Activated CD8-positive, alpha-beta memory T cell treated with anti-CD3 and anti-CD28 coated beads for 4 hours (primary cell): ENCODE results near the gene CASP7.
"Not testable (repeated sequence)": the region's sequence is repeated elsewhere in the genome, so short reads cannot be mapped to it uniquely, and the experiment has no call there.

Experiments
- DNase-seq, 2 donors: peaks; one replicate each; pipeline ENCODE4 v3.0.0-alpha.2; 2020; ENCODE audit warnings: low read depth in 2 of 2

CASP7 gene

DNA sequence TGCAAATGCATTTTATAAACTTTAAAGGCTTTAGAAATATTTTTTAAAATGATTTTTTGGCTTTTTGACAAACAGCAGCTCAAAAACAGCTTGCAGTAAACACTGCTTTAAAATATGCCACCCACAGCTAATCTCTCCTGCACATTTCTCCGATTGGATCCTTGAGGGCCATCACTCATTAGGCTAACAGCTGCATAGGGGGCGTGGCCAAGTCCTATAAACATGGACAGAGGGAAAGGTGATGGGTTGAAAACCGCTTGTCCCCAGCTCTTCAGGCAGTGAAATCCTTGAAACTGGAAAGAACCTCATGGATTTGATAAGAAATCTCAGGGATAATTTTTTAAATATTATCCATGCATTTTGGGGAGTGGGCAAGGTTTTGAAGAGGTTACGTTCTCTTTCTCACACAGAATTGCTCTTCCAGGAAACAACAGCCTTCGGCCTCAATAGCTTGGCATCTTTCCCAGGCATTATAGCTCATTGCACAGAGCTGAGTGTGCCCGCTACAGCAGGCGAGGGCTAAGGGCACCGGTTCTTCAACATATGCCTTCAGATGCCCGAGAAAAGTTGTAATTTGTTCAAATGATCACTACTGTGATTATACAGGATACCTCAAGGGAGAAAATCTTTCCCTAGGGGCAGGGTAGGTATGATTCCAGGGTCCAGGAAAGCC, 73.4 kb downstream of the CASP7 start:
- DNase-seq = no peak

DNA sequence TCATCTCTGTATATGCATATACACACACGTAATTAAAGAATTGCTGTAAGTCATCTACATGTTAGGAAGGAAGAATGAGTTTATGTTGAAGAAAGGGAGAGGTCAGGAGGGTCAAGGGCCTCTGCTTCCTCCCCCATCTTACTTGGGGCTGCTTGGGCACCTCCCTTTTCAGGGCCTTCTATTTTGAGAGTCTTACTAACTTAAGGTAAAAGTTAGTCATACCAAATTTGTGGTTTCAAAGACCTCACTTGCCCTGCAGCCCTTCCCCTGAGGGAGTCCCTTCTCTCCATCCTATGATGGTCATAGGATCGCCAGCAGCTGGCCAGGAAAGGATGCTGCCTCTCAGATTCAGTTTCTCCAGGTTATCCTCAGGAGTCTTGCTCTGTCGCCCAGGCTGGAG, 74.4 kb downstream of the CASP7 start:
- DNase-seq = no peak

DNA sequence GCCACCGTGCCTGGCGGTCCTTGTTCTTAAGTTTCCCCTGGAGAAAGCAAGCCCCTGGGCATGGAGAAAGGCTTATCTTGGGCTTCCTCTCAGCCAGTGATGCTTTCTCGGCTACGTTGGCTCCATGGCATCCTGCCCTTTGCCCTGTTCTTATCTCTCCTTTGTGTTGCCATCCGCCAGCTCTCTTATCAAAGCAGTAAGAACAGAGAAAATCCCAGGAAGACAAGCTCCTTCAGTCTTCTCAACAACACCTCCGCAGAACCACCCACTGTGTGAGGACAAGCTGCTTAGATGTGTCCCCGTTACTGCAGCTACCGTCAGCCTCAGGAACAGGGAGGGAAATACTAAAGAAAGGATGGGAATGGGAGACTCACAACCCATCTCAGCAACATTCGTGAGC, 75.1 kb downstream of the CASP7 start:
- no peak for DNase-seq

DNA sequence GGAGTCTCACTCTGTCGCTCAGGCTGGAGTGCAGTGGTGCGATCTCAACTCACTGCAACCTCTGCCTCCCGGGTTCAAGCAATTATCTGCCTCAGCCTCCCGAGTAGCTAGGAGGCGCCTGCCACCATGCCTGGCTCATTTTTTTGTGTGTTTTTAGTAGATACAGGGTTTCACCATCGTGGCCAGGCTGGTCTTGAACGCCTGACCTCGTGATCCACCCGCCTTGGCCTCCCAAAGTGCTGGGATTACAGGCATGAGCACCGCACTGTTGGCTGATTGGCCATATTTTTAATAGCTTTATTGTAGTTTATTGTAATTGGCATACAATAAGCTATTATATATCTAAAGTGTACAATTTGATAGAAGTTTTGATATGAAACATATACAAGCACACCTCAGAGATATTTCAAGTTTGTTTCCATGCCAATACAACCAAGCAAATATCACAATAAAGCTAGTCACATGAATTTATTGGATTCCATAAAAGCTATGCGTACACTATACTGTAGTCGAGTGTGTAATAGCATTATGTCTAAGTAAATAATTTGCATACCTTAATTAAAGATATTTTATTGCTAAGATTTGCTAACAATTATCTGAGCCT, 77.3 kb downstream of the CASP7 start:
- DNase-seq = no peak

DNA sequence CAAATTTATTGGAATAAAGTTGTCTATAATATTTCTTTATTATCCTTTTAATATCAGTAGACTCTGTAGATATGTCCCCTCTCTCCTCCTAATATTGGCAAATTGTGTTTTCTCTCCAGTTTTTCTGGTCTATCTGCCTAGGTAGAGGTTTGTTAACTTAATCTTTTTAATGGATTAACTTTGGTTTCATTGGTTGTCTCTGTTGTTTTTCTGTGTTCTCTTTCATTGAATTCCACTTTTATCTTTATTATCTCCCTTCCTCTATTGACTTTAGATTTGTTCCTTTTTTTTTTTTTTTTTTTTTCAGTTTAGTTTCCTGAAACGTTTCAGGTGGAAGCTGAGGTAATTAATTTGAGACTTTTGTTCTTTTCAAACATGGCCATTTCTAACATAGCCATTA, 82.4 kb downstream of the CASP7 start:
- no peak for DNase-seq

DNA sequence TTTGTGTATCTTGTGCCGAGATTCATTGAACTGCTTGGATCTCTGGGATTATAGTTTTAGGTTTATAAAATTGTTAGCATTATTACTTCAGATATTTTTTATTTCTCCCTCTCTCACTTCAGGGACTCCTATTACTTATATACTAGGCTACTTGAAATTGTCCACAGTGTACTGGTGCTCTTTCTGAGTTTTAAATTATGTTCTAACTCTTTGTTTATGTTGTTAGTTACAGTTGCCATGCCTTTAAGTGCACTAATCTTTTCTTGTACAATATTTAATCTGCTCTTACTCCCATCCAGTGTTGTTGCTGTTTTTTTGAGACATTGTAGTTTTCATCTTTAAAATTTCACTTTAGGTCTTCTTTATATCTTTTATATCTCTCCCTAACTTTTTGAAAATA, 84.9 kb downstream of the CASP7 start:
- no peak for DNase-seq

DNA sequence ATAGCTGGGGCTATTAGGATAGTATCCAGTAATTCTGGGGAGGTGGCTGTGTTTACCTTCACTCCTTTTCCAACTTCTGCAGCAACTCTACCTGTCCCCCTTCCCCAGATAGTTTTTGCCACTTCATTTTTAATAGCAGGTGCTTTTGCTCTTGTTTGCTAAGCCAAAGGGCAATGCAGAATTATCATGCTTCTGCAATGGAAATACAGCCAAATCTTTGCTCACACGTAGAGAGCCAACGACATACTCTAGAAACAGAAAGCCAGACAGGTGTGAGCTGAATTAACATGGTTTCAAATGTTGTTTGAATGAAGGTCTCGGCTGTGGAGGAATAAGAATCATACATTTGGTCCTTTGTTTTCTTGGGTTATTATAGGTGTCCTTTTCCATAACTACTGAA, 86.2 kb downstream of the CASP7 start:
- no peak for DNase-seq

DNA sequence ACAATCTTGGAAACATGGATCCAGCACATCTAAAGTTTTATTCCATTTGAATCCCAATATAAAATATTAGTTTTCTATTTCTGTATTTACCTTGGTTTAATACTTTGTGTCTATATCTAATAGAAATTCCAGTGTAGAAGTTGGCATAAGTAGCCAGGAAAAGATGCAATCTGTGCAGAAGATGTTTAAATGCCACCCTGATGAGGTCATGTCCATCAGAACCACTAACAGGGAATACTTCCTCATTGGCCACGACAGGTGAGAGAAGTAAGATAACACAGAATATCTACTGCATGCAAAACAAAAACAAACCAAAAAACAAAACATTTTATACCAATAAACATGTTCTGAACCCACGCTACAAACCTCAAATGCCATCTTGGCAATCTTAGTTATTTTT, 87.5 kb downstream of the CASP7 start:
- DNase-seq = no peak

DNA sequence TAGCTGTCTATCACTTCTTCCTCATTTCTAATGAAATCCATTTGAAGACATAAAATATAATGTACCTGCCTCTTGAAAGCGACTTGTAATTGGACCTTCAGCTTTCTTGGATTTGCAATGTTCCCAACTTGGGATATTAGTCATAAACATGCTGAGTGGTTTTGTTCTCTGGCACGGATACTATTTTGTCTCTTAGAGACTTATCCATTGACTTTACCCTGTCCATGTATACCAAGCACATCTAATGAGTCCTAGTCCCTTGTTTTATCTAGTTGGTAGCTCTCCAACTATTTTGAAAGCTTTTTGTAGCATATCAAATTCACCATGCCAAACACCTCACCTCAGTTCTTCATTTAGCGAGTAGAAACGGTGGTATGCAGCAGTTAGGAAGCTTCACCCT, 90.6 kb downstream of the CASP7 start:
- DNase-seq = no peak

DNA sequence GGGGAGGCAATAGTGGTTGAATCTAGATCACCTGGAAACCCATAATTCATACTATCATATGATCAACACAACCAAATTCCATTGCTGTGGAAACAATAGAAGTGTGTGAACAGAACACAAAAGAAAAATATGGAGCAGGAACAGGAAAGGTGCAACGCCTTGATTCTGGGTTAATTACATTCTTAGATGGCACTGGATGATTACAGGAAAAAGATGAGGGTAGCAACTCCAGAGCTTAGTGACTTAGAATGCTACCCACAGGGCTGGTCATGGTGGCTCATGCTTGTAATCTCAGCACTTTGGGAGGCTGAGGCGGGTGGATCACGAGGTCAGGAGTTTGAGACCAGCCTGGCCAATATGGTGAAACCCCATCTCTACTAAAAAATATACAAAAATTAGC, 91.4 kb downstream of the CASP7 start:
- DNase-seq = not testable (repeated sequence)

DNA sequence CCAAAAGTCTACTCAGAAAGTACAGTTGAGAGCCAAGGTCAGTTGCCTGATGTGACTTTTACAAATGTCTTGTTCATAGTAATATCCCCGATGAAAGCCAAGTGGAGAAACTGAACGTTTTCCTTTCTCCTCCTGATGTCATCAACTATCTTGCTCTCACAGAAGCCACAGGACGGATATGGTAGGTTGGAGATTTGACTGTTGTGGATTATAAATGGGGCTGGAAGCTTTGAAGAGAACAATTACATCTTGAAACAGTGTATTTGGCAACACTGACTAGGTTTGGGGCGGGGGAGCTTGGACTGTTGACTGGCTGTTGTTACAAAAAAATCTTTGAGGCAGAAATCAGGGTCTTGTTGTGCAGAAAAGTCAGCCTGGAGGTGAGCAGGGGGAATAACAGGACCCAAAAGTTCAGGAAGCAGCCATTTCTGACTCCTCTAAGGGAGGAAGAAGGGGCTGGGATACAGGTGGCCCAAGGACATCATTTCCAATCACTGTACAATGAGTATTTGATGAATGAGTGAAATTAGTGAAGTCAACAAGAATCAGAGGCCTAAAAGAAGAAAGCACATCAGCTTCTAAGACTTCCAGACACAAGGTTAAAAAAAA, 96.1 kb downstream of the CASP7 start:
- DNase-seq = no peak

DNA sequence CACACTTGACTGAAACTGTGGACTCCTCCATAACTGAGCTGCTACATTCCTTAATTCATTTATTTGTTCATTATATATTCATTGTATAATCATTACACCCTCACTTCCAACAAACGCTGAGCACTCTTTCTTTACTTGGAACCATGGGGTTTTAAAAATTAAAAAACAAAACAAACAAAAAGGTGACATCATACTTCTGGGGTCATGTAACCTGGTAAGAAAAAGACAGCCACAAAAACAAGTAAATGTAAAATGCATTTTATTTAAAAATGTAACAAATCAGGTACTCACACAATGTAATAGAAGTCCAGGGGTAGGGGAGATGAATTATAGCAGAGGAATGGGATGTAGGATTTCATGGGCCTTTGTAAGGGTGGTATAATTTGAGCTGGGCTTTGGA, 96.8 kb downstream of the CASP7 start:
- DNase-seq = no peak
